Measurements from ENCODE around the gene MAGIX. TPM values are rescaled to one million over a fixed set of nuclear protein-coding genes. Genes with fewer than 3 reads are reported as not detected.

The MAGIX gene
- total and polyA plus RNA-seq, 2 of the 4 experiments (the other 2 are of a cell fraction): 0.72 to 1.1 TPM

GRCh38 chrX:49163555-49164419, 1.2 kb downstream of the MAGIX start:
- no peak overlapping the region for H3K23ac ChIP-seq (ENCODE audit: low read depth, low read length)
- peak overlapping the region; percentile 28; the same call in 1 of the 2 replicates for H3K56ac ChIP-seq (ENCODE audit: extremely low read depth, insufficient read depth, low read length)
- in situ Hi-C loops (cut with MboI; ENCODE audit: low sequenced_read_pairs): no loop called here
- no peaks in the 10 kb centered on the region for H3K9me1 ChIP-seq (ENCODE audit: insufficient read depth, low read length)
- H3K18ac ChIP-seq (ENCODE audit: low read depth, low read length): peak overlapping the region; percentile 77
- H3K4me2 ChIP-seq (ENCODE audit: low read depth, low read length): peak overlapping the region; percentile 84
- 0 out of 2 replicates have a peak overlapping the region, but pooled peaks have one; percentile 9 for H2BK20ac ChIP-seq (ENCODE audit: low read depth, low read length)
- no peaks in the 10 kb centered on the region for H3K79me1 ChIP-seq (ENCODE audit: low read depth in 1 of 2, low read length in 2 of 2)
- BruUV-seq (replicated peaks): no TSS peak
- peak overlapping the region; percentile 54 for H2BK120ac ChIP-seq (ENCODE audit: low read depth, low read length)
- H2AFZ ChIP-seq (replicated peaks; ENCODE audit: low read length, poor library complexity): peak overlapping the region; percentile 91
- peak overlapping the region; percentile 14; the same call in 1 of the 3 replicates for H2BK15ac ChIP-seq (ENCODE audit: low read depth, low read length)
- peak overlapping the region; percentile 94 for H2AK9ac ChIP-seq (replicated peaks; ENCODE audit: low read depth, low read length, poor library complexity)
- no peaks in the 10 kb centered on the region for H3K36me3 ChIP-seq (ENCODE audit: control insufficient read depth, insufficient read depth, low read length)
- H3K4ac ChIP-seq (ENCODE audit: low read depth, low read length): peak overlapping the region; percentile 80
- H2BK5ac ChIP-seq (ENCODE audit: low read depth, low read length, poor library complexity, severe bottlenecking): peak overlapping the region; percentile 94
- peak overlapping the region; percentile 86 for H4K91ac ChIP-seq (ENCODE audit: insufficient read depth, low read depth, low read length)
- intact Hi-C loops (cut with micrococcal nuclease): loop anchor here (1.0 to 10.0 kb wide), 2 partner anchors 89 to 120 kb away; partner anchors contain the start of genes PRAF2, TFE3 and WDR45
- H4K5ac ChIP-seq (ENCODE audit: low read depth, low read length): peak overlapping the region; percentile 95
- H4K8ac ChIP-seq (ENCODE audit: low read depth in 2 of 2, low read length in 2 of 2): peak overlapping the region; percentile 95 to 97
- DNase-seq (peak; percentile 73), ATAC-seq (ENCODE audit: low read depth) (peak; percentile 80)
- H3K9ac ChIP-seq (ENCODE audit: low read depth, low read length): peak overlapping the region; percentile 75
- peak overlapping the region; percentile 79; the same call in 1 of the 2 replicates for H3K14ac ChIP-seq (replicated peaks; ENCODE audit: low read depth, low read length)
- peak overlapping the region; percentile 28 for H2AK5ac ChIP-seq (ENCODE audit: low read depth, low read length)
- H3K27ac ChIP-seq (ENCODE audit: insufficient read depth, low read length): peak overlapping the region; percentile 93
- TF ChIP-seq SMC3 (IDR thresholded peaks at IDR 0.05; ENCODE audit: low read depth, low read length) (peak; percentile 48), POLR2A (IDR thresholded peaks at IDR 0.05; ENCODE audit: low read depth, low read length) (no peak), ELK1 (IDR thresholded peaks at IDR 0.05; ENCODE audit: borderline replicate concordance, low read depth, low read length) (no peak), MAFK (IDR thresholded peaks at IDR 0.05; ENCODE audit: low read depth, low read length) (no peak), CTCF (conservative IDR thresholded peaks at IDR 0.05; ENCODE audit: low read depth, low read length) (peak; percentile 75), MAZ (IDR thresholded peaks at IDR 0.05; ENCODE audit: borderline replicate concordance, low read depth, low read length) (peak; percentile 48; the same call in 1 of the 2 replicates), RCOR1 (IDR thresholded peaks at IDR 0.05; ENCODE audit: insufficient replicate concordance, low read length) (no peak), RAD21 (IDR thresholded peaks at IDR 0.05; ENCODE audit: low read length) (peak; percentile 45)
- dilution Hi-C loops (cut with HindIII; ENCODE audit: low sequenced_read_pairs, unreplicated experiment): no loop called here
- H4K20me1 ChIP-seq (ENCODE audit: insufficient read depth, low read length): no peaks in the 10 kb centered on the region
- WGBS, 2 experiments (ENCODE audit: extremely low coverage in 2 of 2, insufficient read length in 1 of 2): 36% methylated on average over 46 of the region's 69 CpGs; no CpG with 5 or more reads in 1 of the 2 experiments
- peaks cover 9% of the 10 kb centered on the region for H3K4me1 ChIP-seq (ENCODE audit: control insufficient read depth, insufficient read depth, low read length)
- peak overlapping the region; percentile 46 for H3K4me3 ChIP-seq (ENCODE audit: insufficient read depth, low read depth, low read length)
- CTCF ChIA-PET: no interaction called here
- POLR2A ChIA-PET (ENCODE audit: unreplicated experiment): interaction anchor here (0.6 kb wide), 1 partner anchor 26 kb away, joined by 5 read pairs; no protein-coding TSS in a partner anchor
- H3K27me3 ChIP-seq (ENCODE audit: control insufficient read depth, insufficient read depth, low read length): no peaks in the 10 kb centered on the region; the same call in 1 of the 2 replicates
- H3K9me3 ChIP-seq (ENCODE audit: control insufficient read depth, insufficient read depth, low read length): no peaks in the 10 kb centered on the region
